Astrocyte of the cerebellum (primary cell): Measurements from ENCODE around the gene TMEM63B.

Source experiments
- DNase-seq: peaks from one replicate; pipeline ENCODE4 v3.0.0-alpha.2; 2011; ENCODE audit warnings: low read depth
- H3K4me3 ChIP-seq: 2 replicates; pipeline ENCODE4 v1.5.1; 2011; ENCODE audit warnings: mild to moderate bottlenecking, low read depth, low read length, moderate library complexity
- CTCF ChIP-seq: IDR thresholded peaks from 2 replicates; pipeline ENCODE4 v1.5.1; 2012; ENCODE audit warnings: low read length, low read depth, moderate library complexity, mild to moderate bottlenecking; ENCODE audit errors: missing control alignments
- in situ Hi-C: cut with HindIII; loops from 2 replicates; pipeline ENCODE4 v1.10.0; 2017; ENCODE audit warnings: low sequenced_read_pairs

TMEM63B gene

GRCh38 chr6:44104481-44105021 is 22.8 kb upstream of the TMEM63B start:
- in situ Hi-C loops, result loop anchor here (5.0 kb wide), 1 partner anchor 48 kb away; no protein-coding TSS in a partner anchor
- H3K4me3 ChIP-seq, result no peak overlapping the region
- no peak for DNase-seq
- TF ChIP-seq CTCF, result no peak

GRCh38 chr6:44105146-44105545 is 22.2 kb upstream of the TMEM63B start:
- H3K4me3 ChIP-seq, result no peak overlapping the region
- in situ Hi-C loops, result loop anchor here (5.0 kb wide), 1 partner anchor 47 kb away; no protein-coding TSS in a partner anchor
- TF ChIP-seq CTCF, result no peak
- DNase-seq, result no peak

GRCh38 chr6:44105993-44106740 is 21.2 kb upstream of the TMEM63B start:
- no peak for DNase-seq
- no peak for TF ChIP-seq CTCF
- no peak overlapping the region for H3K4me3 ChIP-seq
- in situ Hi-C loops, result loop anchor here (5.0 kb wide), 1 partner anchor 46 kb away; no protein-coding TSS in a partner anchor

- DNase-seq, result no peak
- in situ Hi-C loops, result loop anchor here (5.0 kb wide), 1 partner anchor 45 kb away; no protein-coding TSS in a partner anchor
- TF ChIP-seq CTCF, result no peak
- H3K4me3 ChIP-seq, result no peak overlapping the region
These were observed 20.3 kb upstream of the TMEM63B start for GRCh38 chr6:44107017-44107416.

GRCh38 chr6:44108471-44108870 is 18.9 kb upstream of the TMEM63B start:
- TF ChIP-seq CTCF, result no peak
- in situ Hi-C loops, result loop anchor here (5.0 kb wide), 1 partner anchor 44 kb away; no protein-coding TSS in a partner anchor
- no peak for DNase-seq

GRCh38 chr6:44109212-44109611 is 18.1 kb upstream of the TMEM63B start:
- no peak for TF ChIP-seq CTCF
- no peak overlapping the region for H3K4me3 ChIP-seq
- no peak for DNase-seq
- in situ Hi-C loops, result loop anchor here (5.0 kb wide), 1 partner anchor 43 kb away; no protein-coding TSS in a partner anchor

More at GRCh38 chr6:44108471-44108870, 18.9 kb upstream of the TMEM63B start:
- H3K4me3 ChIP-seq, result no peak overlapping the region
